GM10266 (cell line): Measurements from ENCODE around the gene MXRA5.
"Not testable (repeated sequence)": the region's sequence is repeated elsewhere in the genome, so short reads cannot be mapped to it uniquely, and the experiment has no call there.

Source experiments
- DNase-seq: peaks from one replicate; pipeline ENCODE4 v3.0.0; 2012; ENCODE audit errors: extremely low spot score
- CTCF ChIP-seq: IDR thresholded peaks from 2 replicates; pipeline ENCODE4 v1.5.1; 2012; ENCODE audit warnings: mild to moderate bottlenecking, low read depth; ENCODE audit not compliant: control insufficient read depth, insufficient read depth; ENCODE audit errors: missing control alignments

The MXRA5 gene

DNA sequence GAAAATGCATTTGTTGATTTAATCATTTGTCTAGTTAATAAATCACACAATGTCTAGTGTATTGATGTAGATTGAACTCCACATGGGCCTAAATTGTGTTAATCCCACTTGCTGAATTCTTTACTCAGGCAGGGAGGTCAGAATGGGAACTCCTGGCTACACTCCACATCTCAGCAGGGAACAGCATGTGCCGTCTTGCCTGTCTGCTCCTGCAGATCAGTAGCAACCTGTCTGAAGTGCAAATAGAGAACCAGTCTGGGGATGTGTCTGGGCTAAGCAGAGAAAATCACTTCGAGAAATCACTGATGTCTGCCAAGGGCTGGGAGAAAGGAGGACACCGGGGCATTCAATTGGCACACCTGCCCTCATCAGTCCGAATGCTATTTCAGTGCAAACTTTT is 16.5 kb upstream of the MXRA5 start:
- no peak for DNase-seq
- TF ChIP-seq CTCF: no peak

DNA sequence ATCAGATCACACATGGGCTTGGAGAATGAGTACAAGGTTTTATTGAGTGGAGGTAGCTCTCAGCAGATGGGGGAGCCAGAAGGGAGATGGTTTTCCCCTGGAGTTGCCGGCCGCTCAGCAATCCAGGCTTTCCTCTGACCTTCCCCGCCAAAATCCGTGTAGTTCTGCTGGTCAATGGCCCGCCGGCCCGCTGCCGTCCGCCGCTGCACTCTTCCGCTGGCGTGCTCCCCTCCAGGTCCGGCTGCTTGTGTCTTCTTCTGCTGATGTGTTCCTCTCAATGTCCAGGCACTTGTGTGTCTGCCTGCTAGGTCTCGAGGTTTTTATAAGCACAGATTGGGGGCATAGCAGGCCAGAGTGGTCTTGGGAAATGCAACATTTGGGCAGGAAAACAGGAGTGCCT is 14.4 kb upstream of the MXRA5 start:
- no peak for DNase-seq
- TF ChIP-seq CTCF: no peak

DNA sequence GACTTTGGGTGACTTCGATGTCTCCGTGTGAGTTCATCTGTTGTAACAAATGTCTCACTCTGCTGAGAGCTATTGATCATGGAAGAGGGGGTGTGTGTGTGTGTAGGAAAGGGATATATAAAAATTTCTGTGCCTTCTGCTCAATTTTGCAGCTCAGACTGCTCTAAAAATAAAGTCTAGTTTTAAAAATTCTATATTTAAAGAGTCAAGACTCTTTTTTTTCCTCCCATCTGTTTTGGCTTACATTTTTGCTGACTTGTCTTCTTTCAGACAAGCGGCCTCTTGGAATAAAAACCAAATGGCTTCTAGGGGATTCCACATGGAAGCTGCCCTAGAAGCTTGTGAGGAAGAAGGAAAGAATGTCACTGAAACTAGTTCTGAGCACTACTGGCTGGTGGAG is 6.3 kb upstream of the MXRA5 start:
- DNase-seq: not testable (repeated sequence)

DNA sequence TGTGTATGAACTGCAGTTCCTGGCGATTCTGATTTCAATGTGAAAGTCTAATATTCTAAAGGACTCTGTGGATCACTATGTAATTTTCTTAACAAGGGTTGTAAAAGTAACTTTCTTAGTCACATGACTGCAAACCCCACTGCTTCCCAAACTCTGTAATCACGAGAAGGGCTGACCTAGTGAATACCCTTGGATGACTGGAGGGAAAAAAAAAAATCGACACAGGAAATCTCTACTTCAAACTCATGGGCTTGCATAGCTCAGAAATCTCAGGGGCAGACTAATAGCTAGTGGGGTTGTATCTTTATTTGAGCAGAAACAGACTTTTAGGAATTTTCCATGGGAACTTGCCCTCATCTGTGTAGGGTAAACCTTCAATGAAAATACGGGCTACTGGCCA is 4.8 kb upstream of the MXRA5 start:
- no peak for DNase-seq
- TF ChIP-seq CTCF: no peak

DNA sequence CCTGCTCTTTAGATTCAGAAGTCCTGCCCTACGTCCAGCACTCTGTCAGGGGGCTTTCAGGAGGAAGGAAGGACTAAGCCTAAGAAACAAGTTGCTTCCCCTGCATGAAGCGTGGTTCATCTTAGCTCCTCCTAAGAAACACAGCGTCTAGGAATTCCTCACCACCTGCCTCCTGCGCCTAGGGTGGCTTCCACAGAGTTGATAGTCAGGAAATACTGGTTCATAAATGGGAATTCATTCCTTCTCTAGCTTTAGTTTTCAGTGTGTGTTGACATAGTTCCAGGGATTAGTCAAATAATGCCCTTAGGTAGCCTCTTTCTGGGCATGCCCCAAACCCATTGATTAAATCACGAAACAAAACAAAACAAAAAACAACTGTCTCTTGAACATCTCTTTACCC is 1.7 kb upstream of the MXRA5 start:
- no peak for TF ChIP-seq CTCF
- DNase-seq: no peak

GRCh38 chrX:3345281-3346191 is 916 bp downstream of the MXRA5 start:
- no peak for DNase-seq

GRCh38 chrX:3343569-3343968 is 2.9 kb downstream of the MXRA5 start:
- not testable (repeated sequence) for DNase-seq

More at GRCh38 chrX:3345281-3346191, 916 bp downstream of the MXRA5 start:
- no peak for TF ChIP-seq CTCF

- no peak for DNase-seq
- no peak for TF ChIP-seq CTCF
These were observed 6.4 kb downstream of the MXRA5 start for GRCh38 chrX:3340016-3340415.
